Dermis microvascular lymphatic vessel endothelial cell (primary cell): ENCODE measurements around the gene ARHGEF10L. TPM values are rescaled to one million over a fixed set of nuclear protein-coding genes. Genes with fewer than 3 reads are reported as not detected.

Experiments used
- DNase-seq, 2 donors: peaks; one replicate each; pipeline versions ENCODE4 v3.0.0 to v3.0.0-alpha.2; 2010; ENCODE audit warnings: low read depth in 2 of 2
- total RNA-seq: library from RNA; depleted of rRNA; stranded (reverse); fragments of >200 nt; gene quantifications from 2 replicates; pipeline ENCODE4 v1.2.1, GENCODE V29; 2014

The ARHGEF10L gene
- total RNA-seq, 1 donor from 2014 or later, result 1.2 TPM

DNA sequence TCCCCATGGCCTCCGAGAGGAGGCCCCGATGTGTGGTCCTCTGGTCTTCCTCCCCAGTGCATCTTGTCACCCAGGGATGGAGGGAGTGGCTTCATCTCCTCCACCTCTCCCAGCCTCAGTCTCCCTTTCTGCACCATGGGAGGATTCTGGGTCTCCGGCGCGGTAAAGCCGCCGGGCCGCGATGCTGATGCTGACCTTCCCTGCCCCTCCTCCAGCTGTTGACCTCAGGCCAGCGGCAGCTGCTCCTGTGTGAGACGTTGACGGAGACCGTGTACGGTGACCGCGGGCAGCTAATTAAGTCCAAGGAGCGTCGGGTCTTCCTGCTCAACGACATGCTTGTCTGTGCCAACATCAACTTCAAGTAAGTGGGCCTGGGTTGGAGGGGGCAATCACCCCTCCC, 92.6 kb downstream of the ARHGEF10L start:
- DNase-seq, result no peak

- no peak for DNase-seq
Observed at GRCh38 chr1:17632541-17633184, 93.2 kb downstream of the ARHGEF10L start.

- no peak for DNase-seq
Observed at GRCh38 chr1:17633654-17634053, 94.2 kb downstream of the ARHGEF10L start.

GRCh38 chr1:17635276-17635675, 95.8 kb downstream of the ARHGEF10L start:
- DNase-seq, result no peak

GRCh38 chr1:17635811-17636210, 96.3 kb downstream of the ARHGEF10L start:
- DNase-seq, result no peak

- DNase-seq, result no peak
Observed at GRCh38 chr1:17636612-17637011, 97.1 kb downstream of the ARHGEF10L start.

GRCh38 chr1:17637055-17637454, 97.6 kb downstream of the ARHGEF10L start:
- no peak for DNase-seq

- DNase-seq, result no peak
Observed at GRCh38 chr1:17639703-17640340, 100.3 kb downstream of the ARHGEF10L start.

DNA sequence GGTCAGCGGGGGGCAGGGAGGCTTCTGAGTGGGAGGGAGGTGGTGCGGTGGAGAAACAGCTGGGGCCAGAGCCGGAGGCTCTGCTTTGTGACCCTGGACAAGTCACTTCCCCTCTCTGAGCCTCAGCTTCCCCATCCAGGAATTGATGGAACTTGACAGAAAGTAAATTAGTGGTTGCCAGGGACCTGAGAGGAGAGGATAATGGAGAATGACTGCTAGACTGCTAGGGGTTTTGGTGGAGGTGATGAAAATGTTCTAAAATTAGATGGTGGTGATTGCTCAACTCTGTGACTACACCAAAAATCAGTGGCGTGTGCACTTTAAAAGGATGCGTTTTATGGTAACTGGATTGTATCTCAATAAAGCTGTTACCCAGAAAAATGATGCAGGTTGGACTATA, 100.9 kb downstream of the ARHGEF10L start:
- DNase-seq, result no peak

DNA sequence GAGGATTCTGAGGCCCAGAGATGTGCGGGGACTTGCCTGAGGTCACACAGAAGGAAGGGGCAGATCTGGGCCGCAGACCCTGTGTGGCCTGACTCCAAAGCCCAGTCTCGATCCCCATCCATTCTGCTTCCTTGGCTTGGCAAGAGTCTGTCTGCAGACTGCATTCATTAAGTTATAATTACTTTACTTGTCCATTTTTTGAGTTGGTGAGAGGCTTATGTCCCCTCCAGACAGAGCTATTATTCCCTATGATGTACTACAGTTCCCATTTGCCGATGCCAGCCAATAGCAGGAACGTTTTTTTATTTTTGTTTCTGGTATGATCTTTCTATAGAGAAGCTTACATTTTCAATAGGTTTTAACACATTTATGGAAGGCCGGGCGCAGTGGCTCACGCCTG, 101.5 kb downstream of the ARHGEF10L start:
- no peak for DNase-seq

DNA sequence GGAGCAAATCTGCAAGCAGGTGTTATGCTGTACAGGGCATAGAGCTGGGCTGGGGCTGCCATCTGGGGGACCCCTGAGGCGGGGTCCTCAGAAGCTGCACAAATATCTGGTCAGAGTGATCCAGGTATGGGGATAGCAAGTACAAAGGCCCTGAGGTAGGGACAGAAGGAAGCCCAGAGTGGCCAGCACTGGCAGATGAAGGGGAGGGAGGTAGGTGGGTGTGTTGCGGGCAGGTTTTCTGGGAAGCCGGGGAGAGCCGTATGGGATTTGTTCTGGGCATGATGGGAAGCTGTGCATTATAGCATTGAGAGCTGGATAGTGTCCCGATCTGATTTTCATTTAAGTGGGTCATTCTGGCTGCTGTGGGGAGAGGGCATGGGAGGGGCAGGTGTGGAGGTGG, 102.7 kb downstream of the ARHGEF10L start:
- no peak for DNase-seq

GRCh38 chr1:17642943-17643342, 103.4 kb downstream of the ARHGEF10L start:
- no peak for DNase-seq

DNA sequence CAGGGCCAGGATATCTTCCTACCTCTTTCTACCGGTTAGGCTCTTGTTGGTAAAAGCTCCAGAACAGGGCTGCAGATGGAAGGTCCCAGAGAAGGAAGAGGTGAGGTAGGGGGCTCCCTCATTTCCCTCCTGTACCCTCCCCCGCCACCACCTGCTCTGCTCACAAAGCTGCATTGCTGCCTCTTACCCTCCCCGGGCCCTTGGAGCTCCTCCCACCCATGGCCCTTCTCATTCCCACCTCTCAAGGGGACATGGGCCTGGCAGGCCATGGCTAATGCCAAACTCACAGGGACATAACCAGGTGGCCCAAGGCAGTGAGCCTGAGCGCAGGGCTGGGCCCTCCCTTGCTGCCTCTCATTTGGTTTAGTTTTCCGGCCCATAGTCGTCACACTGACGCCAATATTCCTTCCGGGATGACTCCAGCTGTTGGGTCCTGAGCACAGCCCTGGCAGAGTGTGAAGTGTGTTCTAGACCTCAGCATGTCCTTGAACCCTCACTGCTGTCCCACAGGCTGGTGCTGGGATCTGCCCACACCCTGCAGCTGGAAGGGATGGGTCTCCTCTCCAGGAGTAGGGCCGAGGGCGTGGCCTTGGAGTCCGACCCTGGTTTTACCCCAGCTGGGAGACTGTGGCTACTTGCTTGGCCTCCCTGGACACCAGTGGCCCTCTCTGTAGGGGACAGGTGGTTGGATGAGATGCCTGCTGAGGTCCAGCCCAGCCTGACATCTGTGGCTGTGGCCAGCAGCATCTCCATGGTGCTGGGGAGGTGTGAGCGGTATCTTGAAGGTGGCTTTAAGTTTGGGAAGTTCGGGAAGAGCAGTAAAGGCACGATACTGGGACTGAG, 104.6 kb downstream of the ARHGEF10L start:
- no peak for DNase-seq

DNA sequence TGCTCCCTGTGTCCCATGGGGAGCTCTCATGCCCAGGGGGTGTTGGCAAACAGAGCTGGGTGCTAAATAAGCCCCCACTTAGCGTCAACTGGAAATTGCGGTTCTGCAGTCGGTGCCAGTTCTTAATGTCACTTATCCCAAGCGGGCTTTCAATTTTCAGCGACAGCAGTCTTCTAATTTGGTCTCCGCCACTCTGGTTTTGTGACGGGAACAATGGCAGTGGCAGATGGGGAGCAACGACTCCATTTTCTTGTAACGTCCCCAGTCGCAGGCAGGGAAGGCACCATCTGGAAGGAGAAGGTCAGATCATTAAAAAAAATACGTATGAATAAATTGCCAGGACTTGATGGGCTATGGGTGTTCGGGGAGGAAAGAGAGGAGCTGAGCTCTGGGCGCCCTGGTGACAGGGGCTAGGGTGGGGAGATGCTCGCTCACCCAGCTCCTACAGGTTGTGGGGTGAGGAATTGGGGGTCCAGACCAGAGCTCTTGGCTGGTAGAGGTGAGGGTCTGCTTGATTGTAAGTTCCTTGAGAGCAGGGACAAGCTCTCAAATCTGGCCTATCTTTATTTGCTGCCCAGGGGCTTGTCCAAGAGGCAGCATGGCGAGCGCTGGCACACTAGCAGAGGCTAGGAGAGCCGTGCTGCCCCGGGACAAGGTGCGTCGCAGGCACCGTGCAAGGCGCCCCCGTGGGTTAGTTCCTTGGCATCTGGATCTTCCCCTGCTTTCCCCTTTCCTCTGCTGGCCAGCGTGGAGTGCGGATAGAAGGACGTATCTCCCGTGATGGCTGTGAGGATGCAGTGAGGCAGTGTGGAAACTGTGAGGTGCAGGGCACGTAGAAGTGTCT, 105.8 kb downstream of the ARHGEF10L start:
- DNase-seq, result no peak

GRCh38 chr1:17646444-17647280, 107.2 kb downstream of the ARHGEF10L start:
- no peak for DNase-seq

DNA sequence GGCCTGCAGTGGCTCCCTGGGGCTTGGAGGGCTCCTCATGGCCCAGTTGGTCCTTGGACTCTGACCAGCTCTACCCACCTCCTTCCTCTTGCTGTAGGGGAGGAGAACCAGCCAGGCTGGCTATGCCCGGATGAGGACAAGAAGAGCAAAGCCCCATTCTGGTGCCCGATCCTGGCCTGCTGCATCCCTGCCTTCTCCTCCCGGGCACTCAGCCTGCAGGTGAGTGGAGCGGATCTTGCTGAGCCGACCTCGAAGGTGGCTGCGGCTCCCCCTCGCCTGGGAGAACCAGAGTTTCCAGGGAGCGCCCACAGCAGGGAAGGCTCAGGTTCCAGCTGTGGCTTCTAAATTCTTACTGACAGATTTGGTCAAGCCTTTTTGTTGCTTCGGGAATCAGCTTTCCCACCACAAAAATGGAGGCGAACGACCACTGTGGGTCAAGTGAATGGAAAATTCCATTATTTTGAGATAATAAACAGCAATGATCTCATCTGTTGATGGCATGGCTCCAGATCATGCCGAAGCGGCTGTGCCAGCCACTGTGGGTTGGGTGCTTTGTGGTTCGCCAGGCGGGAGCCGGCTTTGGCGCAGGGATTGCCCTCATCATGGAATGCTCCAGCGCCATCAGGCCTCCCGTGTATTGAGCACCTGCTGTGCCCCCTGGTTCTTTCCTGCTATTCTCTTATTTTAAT, 109.1 kb downstream of the ARHGEF10L start:
- no peak for DNase-seq

GRCh38 chr1:17649371-17650106, 110.0 kb downstream of the ARHGEF10L start:
- no peak for DNase-seq

DNA sequence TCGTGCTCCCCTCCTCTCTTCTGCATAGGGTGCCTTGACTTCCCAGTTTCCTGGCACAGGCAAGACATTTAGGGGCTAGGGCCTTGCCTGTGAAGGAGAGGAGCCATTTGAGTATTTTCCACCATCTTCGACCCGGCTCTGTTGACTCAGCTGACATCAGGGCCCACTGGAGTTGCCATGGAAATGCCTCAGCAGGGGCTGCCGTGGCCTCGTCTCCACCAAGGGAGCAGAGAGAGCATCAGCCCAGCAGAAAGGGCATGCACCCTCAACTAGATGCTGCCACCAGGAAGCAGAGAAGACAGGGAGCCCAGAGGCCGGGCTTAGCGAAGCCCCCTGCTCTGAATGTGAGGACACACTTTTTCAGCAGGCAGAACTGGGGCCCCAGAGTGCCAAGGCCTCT, 113.8 kb downstream of the ARHGEF10L start:
- no peak for DNase-seq

DNA sequence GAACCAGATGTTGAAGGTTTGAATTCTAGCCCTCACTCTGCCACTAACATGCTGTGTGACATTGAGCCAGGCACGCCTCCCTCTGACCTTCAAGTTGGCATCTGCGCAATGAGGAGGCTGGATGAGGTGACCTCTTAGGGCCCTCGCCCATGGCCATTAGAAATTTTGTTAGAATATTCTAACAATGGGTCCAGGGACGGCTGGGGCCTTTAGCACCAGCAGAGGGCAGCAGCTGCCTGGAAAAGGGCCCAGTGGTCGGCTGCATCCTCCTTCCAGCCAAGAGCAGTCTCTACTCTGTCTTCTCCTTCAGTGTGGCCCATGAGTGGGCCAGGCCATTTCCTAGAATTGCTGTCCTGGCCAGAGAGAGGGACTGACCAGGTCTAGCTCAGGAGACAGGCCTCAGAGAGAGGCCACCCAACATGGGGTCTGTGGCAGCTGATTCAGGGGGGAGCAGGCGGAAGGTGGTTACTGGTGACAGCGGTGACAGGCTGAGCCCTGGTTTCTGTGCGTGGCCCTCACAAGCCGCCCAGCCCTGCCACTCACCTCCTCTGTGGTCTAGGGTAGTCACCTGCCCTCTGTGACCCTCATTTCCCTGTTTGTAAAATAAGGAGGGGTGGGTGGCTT, 114.3 kb downstream of the ARHGEF10L start:
- peak; percentile 10 to 39 for DNase-seq
